NCI-H2196 treated with DMSO at 0.1 percent for 48 hours (cell line): ENCODE measurements around the gene ZNF311.
"Not testable (repeated sequence)": the region's sequence is repeated elsewhere in the genome, so short reads cannot be mapped to it uniquely, and the experiment has no call there.

ENCODE experiments used
- DNase-seq: peaks from one replicate; lab custom pipeline; 2025; ENCODE audit not compliant: unreplicated experiment; lab: John Stamatoyannopoulos, UW

Gene ZNF311

DNA sequence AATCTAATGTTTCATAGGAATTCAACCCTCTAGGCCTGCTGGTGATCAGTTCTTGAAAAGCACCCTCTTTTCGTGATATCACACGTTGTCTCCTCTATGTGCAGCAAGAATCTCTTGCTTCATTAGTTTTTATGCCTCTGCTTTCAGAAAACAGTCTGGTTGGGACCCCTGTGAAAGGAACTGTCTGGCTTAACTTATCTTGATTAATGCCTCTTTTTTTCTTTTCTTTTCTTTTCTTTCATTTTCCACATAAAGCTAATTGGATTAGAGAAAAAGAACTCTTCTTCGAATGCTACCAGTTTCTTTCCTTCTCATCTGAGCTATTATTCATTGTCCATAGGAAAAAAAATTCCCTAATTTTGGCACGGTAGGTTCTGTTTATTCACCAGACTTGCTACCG lies 21.3 kb downstream of the ZNF311 start:
- DNase-seq: no peak

DNA sequence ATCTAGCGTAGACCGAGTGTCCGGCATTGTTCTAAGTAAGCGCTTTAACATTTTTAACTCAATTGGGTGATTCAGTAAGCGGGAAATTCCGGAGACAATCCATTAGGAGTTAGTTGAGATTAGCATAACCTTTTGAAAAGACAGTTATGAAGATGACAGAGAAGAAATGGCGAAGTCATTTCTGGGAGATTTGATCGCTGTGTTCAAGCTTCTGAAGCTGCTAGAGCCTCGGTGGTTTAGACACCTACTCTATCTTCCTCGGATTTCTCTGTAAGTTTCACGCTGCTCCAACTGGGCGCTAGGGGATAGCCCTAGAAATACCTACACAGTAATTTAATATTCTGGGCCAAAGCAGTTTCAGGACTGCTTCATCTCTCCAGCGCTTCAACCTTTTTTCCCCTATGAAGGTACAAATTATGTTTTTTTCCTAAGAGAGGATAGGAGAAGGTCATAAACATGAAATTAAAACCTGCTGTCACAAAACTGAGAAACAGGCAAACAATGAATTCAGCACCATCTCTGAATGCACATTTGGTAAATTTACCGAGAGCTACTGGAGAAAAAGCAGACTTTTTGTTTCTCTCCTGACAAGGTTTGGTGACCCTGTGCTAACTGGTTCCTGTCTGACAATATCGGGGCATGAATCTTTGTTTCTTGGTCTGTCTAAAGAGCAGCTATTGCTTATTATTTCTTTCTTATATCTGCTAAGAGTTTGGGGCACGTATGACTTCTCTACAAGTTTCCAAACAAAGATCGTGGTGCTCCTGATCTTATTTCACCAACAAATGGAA lies 22.4 kb downstream of the ZNF311 start:
- no peak for DNase-seq

- peak; percentile 54 for DNase-seq
Observed at GRCh38 chr6:28981833-28982475, 23.2 kb downstream of the ZNF311 start.

GRCh38 chr6:28981431-28981832 lies 23.7 kb downstream of the ZNF311 start:
- DNase-seq: peak; percentile 36

DNA sequence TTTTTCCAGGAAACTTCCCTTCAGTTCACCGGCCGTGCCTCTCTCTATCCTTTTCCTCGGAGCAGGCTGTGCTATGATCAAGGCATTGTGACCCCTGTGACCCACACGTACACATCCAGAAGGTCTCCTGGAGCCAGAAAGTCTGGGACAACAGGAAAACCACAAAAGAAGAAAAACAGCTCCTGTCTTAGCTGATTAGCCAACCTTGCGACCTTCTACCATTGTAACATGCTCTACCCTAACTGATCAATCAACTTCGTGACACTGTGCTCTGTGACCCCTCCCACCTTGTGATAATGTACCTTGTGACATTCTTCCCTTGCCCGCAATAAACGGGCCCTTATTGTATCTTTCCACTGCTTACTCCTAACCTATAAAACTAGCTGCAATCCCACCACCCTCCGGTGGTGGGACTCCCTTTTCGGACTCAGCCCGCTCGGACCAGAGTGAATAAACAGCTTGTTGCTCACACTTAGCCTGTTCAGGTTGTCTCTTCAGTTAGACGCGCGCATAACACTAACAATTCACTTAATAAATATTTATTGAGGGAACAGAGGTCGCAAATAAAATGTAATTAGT lies 24.2 kb downstream of the ZNF311 start:
- peak; percentile 8 for DNase-seq

GRCh38 chr6:28980137-28980851 lies 24.8 kb downstream of the ZNF311 start:
- no peak for DNase-seq

GRCh38 chr6:28979679-28980078 lies 25.4 kb downstream of the ZNF311 start:
- no peak for DNase-seq

DNA sequence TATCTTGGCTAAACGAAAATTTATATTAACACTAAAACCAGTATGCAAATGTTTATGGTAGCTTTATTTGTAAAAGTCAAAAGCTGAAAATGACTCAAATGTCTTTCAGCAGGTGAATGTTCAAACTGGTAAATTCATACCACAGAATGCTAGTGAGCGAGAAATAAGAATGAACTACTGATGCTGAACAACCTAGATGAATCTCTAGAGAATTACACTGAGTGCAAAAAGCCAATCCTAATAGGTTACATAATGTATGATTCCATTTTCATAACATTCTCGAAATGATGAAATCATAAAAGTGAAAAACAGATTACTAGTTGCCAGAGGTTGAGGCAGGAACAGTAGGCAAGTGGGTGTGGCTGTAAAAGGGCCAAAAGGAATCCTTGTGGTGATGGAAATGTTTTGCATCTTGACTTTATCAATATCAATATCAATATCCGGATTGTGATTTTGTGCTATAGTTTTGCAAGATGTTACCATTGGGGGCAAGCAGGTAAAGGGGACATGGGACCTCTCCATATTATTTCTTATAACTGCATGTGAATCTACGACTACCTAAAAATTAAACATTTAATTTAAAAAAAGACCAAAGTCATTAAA lies 26.1 kb downstream of the ZNF311 start:
- DNase-seq: no peak

DNA sequence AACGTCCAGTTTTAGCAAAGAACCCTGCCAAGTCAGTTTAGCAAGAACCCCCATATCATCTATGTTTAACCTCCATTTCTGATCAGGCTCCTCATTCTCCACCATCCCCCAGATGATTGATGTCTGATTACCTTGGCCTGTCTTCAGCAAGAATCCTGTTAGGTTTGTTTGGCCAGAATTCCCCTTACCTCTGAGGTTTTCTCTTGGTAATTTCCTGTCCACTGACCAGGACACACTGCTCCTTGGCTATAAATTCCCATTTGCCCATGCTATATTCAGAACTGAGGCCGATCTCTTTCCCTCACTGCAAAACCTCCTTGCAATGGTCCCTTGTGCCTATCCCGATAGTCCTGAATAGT lies 27.0 kb downstream of the ZNF311 start:
- DNase-seq: no peak

- no peak for DNase-seq
Observed at GRCh38 chr6:28977341-28978132, 27.6 kb downstream of the ZNF311 start.

- DNase-seq: no peak
Observed at GRCh38 chr6:28976677-28977076, 28.4 kb downstream of the ZNF311 start.

DNA sequence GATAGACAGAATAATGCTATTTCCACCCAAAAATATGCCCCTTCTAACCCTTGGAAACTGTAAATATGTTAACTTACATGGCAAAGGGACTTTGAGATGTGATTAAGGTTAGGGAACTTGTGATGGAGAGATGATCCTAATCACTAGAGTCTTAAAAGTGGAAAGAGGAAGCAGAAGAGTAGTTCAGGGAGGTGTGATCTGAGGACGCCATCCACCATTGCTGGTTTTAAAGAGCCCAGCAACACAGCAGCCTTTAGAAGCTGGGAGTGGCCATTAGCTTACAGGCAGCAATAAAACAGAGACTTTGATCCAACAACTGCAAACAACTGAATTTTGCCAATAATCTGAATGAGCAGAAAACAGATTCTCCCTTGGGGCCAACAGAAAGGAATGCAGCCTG lies 30.6 kb downstream of the ZNF311 start:
- DNase-seq: no peak

DNA sequence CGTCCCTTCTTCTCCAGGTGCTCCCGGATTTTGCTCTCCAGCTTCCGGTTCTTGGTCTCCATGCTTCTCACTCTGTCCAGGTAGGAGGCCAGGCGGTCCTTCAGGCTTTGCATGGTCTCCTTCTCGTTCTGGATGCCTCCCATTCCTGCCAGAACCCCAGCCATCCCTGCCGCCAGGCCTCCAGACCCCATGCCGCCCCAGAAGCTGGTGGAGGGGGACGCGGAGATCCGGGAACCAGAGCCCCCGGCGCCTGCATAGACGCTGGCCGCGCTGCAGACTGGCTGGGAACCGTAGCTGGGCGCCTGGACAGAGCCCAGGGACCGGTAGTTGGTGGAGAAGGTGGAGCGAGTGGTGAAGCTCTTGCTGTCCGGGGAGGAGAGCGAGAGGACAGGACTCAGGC lies 35.1 kb downstream of the ZNF311 start:
- not testable (repeated sequence) for DNase-seq

DNA sequence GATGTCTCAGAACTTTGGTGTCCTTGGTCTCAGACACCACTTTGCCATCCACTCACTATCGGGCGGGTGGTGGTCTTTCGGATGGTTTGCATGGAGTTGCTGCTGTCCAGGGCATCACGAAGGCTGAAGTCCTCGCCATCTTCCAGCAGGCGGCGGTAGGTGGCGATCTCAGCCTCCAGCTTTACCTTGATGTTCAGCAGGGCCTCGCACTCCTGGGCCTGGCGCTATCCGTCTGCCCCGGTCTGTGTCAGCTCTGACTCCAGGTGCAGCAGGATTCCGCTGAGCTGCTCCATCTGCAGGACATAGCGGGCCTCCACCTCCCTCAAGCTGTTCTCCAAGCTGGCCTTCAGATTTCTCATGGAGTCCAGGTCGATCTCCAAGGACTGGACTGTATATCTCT lies 36.0 kb downstream of the ZNF311 start:
- no peak for DNase-seq

GRCh38 chr6:28968476-28968875 lies 36.6 kb downstream of the ZNF311 start:
- DNase-seq: no peak

- DNase-seq: no peak
Observed at GRCh38 chr6:28965706-28966105, 39.4 kb downstream of the ZNF311 start.

GRCh38 chr6:28960846-28961500 lies 44.1 kb downstream of the ZNF311 start:
- DNase-seq: no peak

DNA sequence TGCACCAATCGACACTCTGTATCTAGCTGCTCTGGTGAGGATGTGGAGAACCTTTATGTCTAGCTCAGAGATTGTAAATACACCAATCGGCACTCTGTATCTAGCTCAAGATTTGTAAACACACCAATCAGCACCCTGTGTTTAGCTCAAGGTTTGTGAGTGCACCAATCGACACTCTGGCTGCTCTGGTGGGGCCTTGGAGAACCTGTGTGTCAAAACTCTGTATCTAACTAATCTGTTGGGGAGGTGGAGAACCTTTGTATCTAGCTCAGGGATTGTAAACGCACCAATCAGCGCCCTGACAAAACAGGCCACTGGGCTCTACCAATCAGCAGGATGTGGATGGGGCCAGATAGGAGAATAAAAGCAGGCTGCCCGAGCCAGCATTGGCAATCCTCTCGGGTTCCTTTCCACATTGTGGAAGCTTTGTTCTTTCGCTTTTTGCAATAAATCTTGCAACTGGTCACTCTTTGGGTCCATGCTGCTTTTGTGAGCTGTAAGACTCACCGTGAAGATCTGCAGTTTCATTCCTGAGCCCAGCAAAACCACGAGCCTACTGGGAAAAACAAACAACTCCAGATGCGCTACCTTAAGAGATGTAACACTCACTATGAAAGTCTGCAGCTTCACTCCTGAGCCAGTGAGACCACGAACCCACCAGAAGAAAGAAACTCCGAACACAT lies 46.4 kb downstream of the ZNF311 start:
- not testable (repeated sequence) for DNase-seq

DNA sequence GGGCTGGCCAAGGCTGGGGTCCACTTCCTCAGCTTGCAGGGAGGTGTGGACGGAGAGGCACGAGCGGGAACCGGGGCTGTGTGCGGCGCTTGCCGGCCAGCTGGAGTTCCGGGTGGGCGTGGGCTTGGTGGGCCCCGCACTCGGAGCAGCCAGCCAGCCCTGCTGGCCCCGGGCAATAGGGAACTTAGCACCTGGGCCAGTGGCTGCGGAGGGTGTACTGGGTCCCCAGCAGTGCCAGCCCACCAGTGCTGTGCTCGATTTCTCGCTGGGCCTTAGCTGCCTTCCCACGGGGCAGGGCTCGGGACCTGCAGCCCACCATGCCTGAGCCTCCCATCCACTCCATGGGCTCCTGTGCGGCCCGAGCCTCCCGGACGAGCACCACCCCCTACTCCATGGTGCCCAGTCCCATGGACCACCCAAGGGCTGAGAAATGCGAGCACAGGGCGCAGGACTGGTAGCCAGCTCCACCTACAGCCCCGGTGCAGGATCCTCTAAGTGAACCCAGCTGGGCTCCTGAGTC lies 47.3 kb downstream of the ZNF311 start:
- DNase-seq: not testable (repeated sequence)
